B cell (primary cell): ENCODE data around the gene DOCK4.

Source experiments
- EZH2 ChIP-seq: IDR thresholded peaks from 2 replicates; pipeline ENCODE4 v1.6.1; 2012; ENCODE audit warnings: borderline replicate concordance, low read depth, mild to moderate bottlenecking, moderate library complexity, low read length; ENCODE audit not compliant: insufficient read depth, poor library complexity, severe bottlenecking
- TF ChIP-seq, protein P1 (sequence below): fragments of 200-600 bp; IDR thresholded peaks from one replicate; pipeline ENCODE4 v1.8.0; 2022; ENCODE audit warnings: antibody characterized with exemption, mild to moderate bottlenecking

DNA sequence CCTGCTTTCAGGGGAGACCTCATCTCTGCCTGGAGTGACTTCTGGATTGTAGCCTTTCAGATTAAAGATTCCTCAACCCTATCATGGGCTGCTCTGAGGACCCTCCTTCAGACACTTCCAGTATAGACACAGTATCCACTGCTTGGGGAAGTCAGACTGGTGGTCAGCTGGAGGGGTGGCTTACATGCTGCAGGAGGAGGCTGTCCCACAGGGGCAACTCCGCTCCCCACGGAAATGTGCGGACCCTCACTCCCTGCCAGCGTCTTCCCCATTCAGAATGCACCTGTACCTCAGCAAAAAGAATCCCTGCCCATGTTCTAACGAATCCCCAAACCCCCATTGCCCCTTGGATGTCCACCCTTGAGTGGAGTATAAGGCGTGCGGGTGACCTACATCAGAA is 95.5 kb downstream of the DOCK4 start:
- TF ChIP-seq, protein P1, sequence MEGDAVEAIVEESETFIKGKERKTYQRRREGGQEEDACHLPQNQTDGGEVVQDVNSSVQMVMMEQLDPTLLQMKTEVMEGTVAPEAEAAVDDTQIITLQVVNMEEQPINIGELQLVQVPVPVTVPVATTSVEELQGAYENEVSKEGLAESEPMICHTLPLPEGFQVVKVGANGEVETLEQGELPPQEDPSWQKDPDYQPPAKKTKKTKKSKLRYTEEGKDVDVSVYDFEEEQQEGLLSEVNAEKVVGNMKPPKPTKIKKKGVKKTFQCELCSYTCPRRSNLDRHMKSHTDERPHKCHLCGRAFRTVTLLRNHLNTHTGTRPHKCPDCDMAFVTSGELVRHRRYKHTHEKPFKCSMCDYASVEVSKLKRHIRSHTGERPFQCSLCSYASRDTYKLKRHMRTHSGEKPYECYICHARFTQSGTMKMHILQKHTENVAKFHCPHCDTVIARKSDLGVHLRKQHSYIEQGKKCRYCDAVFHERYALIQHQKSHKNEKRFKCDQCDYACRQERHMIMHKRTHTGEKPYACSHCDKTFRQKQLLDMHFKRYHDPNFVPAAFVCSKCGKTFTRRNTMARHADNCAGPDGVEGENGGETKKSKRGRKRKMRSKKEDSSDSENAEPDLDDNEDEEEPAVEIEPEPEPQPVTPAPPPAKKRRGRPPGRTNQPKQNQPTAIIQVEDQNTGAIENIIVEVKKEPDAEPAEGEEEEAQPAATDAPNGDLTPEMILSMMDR = no peak
- no peak for TF ChIP-seq EZH2
